GM12872 (cell line): ENCODE measurements around the gene CTCFL.

Experiments used
- CTCF ChIP-seq: IDR thresholded peaks from 3 replicates; pipeline ENCODE4 v1.5.1; 2011; ENCODE audit warnings: low read depth, mild to moderate bottlenecking, low read length, moderate library complexity; ENCODE audit not compliant: insufficient read depth

Gene CTCFL

DNA sequence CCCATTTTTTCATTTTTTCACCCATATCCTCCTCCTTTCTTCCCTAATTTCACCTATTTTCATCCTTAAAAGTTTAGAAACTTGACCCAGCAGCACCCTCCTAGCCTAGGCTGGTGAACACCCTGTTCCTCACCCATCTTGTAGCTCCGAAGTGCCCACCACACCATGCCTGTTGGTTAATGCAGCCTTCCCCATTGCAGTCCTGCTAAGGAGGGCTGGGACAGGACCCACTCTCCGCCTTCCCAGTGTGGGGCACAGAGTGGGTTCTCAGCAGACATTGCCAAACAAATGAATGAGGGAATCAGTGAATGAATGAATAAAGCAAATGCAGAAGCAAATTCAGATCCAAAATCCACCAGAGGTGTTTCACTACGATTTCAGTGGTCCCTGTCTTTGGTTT lies 45.7 kb downstream of the CTCFL start:
- no peak for TF ChIP-seq CTCF

GRCh38 chr20:57478176-57478575 lies 46.8 kb downstream of the CTCFL start:
- no peak for TF ChIP-seq CTCF

GRCh38 chr20:57476641-57477461 lies 48.1 kb downstream of the CTCFL start:
- TF ChIP-seq CTCF, result no peak

DNA sequence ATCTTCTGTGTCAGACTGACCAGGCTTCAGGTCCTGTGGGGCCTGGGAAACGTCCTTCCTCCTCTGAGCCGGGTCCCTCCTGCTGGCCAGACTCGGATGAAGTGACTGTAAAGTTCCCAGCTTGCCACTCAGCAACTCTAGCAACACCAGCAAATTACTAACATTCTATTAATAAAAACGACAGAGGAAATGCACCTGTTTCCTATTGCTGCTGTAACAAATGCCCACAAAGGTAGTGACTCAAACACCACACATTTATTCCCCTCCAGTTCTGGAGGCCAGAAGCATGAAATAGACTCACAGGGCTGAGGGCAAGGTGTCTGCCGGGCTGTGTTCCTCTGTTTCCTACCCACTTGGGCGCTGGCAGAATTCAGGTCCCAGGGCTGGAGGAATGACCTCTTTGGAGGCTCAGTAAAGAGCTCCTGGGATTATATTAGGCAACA lies 48.8 kb downstream of the CTCFL start:
- TF ChIP-seq CTCF, result no peak

DNA sequence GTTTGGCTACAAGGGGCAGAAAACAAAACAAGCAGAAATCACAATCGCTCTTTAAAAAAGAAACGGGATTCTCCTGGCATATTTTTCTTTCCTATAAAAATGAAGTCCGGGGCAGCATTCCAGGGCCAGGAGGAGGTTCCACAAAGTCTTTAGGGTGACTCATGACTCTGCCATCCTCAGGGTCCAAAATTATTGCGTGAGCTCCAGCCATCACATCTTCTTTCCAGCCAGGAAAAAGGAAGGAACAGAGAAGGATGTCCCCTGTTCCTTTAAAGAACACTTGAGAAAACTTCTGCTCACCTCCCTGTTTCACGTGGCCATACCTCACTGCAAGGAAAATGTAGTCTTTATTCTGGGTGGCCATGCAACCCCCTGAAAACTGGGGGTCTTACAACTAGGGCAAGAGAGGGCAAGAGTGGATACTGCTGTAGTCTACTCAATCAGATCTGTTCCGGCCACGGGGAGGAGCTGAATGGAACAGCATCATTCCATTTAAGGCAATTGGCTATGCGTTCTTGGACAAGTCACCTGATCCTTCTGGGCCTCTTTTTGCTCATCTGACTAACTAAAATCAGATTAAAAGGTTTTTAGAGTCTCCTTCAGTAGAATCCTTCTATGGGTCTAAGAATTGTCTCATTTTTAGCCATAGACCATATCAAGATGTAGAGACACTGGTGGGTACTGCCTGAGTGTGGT lies 49.4 kb downstream of the CTCFL start:
- TF ChIP-seq CTCF, result no peak

DNA sequence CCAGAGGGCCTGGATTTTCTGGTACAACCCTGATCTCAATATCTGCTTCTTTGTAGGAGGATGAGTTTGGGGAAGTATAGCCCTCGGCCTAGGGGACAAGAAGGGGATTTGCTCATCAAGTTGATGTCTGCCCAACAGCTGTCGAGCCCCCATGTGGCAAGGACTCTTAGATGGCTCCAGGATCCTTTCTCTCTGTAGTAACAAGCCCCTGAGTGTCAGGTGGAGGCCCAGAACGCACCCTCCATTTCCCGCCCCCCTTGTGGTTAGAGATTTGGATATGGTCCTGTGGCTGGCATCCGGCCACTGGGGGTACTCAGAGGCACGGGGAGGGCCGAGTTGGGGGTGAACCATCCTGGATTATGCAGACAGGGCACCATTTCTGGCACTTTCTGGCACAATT lies 50.1 kb downstream of the CTCFL start:
- TF ChIP-seq CTCF, result no peak

GRCh38 chr20:57474205-57474604 lies 50.7 kb downstream of the CTCFL start:
- TF ChIP-seq CTCF, result no peak
